Cerebellar nuclear complex (tissue), 1 donor: ENCODE results near the gene TMEM130.

ENCODE experiments used
- DNase-seq, 2 experiments: peaks; one replicate each; lab custom pipeline; 2025; lab: John Stamatoyannopoulos, UW

Gene TMEM130

GRCh38 chr7:98808751-98809460, 60.9 kb downstream of the TMEM130 start:
- no peak for DNase-seq

GRCh38 chr7:98807068-98808048, 62.5 kb downstream of the TMEM130 start:
- DNase-seq, result no peak

- DNase-seq, result no peak
Observed at GRCh38 chr7:98805956-98806838, 63.6 kb downstream of the TMEM130 start.

DNA sequence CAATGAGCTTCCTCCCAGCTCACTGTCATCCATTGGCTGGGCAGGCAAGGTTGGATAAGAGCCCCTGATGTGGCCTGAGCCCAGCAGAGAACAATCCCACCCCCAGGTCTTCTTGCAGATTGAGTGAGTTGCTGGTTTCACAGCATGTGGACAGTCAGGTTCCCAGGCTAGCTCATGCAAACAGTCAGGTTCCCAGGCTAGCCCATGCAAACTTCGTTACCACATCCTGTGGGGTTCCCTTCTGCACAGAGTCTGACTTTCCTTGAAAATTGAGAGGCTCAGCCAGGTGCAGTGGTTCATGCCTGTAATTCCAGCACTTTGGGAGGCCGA, 67.1 kb downstream of the TMEM130 start:
- no peak for DNase-seq

DNA sequence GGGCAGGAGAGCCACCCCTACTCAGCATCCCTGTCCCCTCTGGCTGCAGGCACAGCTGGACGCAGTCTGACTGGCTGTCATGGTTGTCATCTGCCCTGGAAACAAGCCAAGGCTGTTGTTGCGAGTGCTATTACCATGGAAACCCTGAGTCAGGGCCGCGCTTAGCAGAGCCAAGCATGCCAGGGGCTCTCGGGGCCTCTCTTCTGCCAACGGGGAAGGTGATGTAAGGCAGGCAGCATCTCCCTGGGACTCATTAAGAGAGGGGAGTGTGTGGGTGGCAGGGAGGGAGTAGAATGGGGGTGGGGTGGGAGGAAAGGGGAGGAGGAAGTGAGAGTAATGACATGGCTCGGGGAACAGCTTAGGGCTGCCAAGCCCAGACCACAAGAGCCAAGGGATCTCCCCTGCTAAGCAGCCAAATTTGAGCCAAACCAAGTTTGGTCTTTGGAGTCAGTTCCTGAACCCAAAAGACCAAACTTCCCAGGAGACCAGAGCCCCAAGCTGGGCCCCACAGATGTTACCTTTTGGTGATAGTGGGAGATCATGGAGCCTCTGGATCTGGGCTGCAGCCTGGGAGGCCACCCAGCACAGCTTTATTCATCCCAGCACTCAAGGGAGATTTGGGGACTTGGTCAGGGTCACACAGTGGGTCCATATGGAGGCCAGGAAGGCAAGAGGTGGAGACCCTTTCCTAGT, 67.6 kb downstream of the TMEM130 start:
- DNase-seq, result no peak

- no peak for DNase-seq
Observed at GRCh38 chr7:98800996-98801395, 68.8 kb downstream of the TMEM130 start.

DNA sequence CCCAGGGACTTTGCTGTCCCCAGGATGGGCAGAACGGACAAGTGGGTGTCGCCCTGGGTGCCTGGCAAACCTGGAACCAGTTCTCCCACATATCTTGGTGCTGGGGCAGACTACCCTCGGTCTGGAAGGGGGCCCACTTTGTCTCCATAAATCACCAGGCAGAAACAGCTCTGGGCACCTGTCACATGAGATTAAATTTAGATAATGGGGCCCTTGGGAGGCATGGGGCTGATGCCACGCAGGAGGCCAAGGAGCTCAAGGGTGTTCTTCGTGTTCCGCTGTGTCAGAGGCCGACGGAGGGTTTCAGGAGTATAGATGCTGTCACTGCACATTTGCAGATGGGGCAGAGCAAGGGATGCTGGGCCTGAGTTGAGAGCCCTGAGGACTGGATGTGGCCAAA, 72.7 kb downstream of the TMEM130 start:
- DNase-seq, result no peak
